ENCODE results near the gene SHC1.
"Not testable (repeated sequence)": the region's sequence is repeated elsewhere in the genome, so short reads cannot be mapped to it uniquely, and the experiment has no call there.

SHC1 gene

GRCh38 chr1:154988058-154988954 is 17.8 kb upstream of the SHC1 start:
- no peaks in the 10 kb centered on the region for H3K27me3 ChIP-seq (ENCODE audit: control insufficient read depth, low read length)
- no peak overlapping the region for H3K27ac ChIP-seq (ENCODE audit: low read depth, low read length)
- H3K36me3 ChIP-seq (ENCODE audit: control insufficient read depth, low read length), result peaks cover 53% of the 10 kb centered on the region
- no peak overlapping the region; the same call in 1 of the 2 replicates for H3K4me2 ChIP-seq (ENCODE audit: low read length)
- peaks cover 57% of the 10 kb centered on the region for H3K79me2 ChIP-seq (ENCODE audit: control insufficient read depth, low read length)
- no peaks in the 10 kb centered on the region for H3K9me3 ChIP-seq (ENCODE audit: control insufficient read depth, insufficient read depth, low read length)
- peaks cover 10% of the 10 kb centered on the region for H3K4me1 ChIP-seq (ENCODE audit: control insufficient read depth, low read length)
- no peak overlapping the region for H3K4me3 ChIP-seq (ENCODE audit: low read length)
- H4K20me1 ChIP-seq (ENCODE audit: control insufficient read depth, insufficient read depth, low read depth, low read length), result peaks cover 9% of the 10 kb centered on the region; the same call in 1 of the 2 replicates
- TF ChIP-seq CTCF (IDR thresholded peaks at IDR 0.05; ENCODE audit: low read depth, low read length, poor library complexity, severe bottlenecking) (peak; percentile 21), EZH2phosphoT487 (IDR thresholded peaks at IDR 0.05; ENCODE audit: borderline replicate concordance, low read length) (no peak)
- H3K9me2 ChIP-seq (replicated peaks; ENCODE audit: control insufficient read depth, low read length), result no peaks in the 10 kb centered on the region
- no peaks in the 10 kb centered on the region; the same call in 1 of the 2 replicates for H3F3A ChIP-seq (ENCODE audit: control insufficient read depth, insufficient read depth)

DNA sequence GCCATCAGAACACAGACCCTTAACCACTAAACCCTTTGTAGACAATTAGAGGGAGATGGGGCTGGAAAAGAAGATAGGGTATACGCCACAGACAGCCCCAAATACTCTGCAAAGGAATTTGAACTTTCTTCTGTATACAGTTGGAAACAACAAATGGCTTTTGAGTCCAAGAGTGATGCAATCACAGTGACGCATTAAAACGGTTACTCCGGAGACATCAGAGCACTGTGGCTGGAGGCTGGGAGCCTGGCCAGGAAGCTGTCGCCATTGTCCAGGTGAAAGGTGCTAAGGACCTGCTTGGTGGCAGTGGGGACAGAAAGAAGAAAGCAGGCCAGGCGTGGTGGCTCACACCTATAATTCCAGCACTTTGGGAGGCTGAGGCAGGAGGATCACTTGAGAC is 16.8 kb upstream of the SHC1 start:
- H3K9me3 ChIP-seq (ENCODE audit: control insufficient read depth, insufficient read depth, low read length), result no peaks in the 10 kb centered on the region
- no peaks in the 10 kb centered on the region for H3K9me2 ChIP-seq (replicated peaks; ENCODE audit: control insufficient read depth, low read length)
- H3K4me3 ChIP-seq (ENCODE audit: low read length), result no peak overlapping the region
- peaks cover 9% of the 10 kb centered on the region; the same call in 1 of the 2 replicates for H4K20me1 ChIP-seq (ENCODE audit: control insufficient read depth, insufficient read depth, low read depth, low read length)
- H3F3A ChIP-seq (ENCODE audit: control insufficient read depth, insufficient read depth), result no peaks in the 10 kb centered on the region; the same call in 1 of the 2 replicates
- no peak overlapping the region for H3K27ac ChIP-seq (ENCODE audit: low read depth, low read length)
- TF ChIP-seq CTCF (IDR thresholded peaks at IDR 0.05; ENCODE audit: low read depth, low read length, poor library complexity, severe bottlenecking) (no peak), EZH2phosphoT487 (IDR thresholded peaks at IDR 0.05; ENCODE audit: borderline replicate concordance, low read length) (no peak)
- peaks cover 53% of the 10 kb centered on the region for H3K36me3 ChIP-seq (ENCODE audit: control insufficient read depth, low read length)
- no peaks in the 10 kb centered on the region for H3K27me3 ChIP-seq (ENCODE audit: control insufficient read depth, low read length)
- H3K79me2 ChIP-seq (ENCODE audit: control insufficient read depth, low read length), result peaks cover 64% of the 10 kb centered on the region
- no peak overlapping the region for H3K4me2 ChIP-seq (ENCODE audit: low read length)
- peaks cover 16% of the 10 kb centered on the region for H3K4me1 ChIP-seq (ENCODE audit: control insufficient read depth, low read length)

DNA sequence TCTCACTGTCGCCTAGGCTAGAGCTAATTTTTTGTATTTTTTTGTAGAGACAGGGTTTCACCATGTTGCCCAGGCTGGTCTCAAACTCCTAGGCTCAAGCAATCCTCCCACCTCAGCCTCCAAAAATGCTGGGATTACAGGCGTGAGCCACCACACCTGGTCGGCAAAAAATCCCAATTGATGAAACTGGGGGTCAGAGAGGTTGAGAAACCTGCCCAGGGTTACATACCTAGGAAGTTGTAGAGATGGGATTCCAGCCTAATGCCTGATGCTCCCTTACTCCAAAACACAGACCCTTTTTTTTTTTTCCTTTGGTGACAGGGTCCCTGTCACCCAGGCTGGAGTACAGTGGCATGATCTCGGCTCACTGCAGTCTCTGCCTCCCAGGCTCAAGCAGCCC is 16.2 kb upstream of the SHC1 start:
- Histone ChIP-seq H3K79me2 (ENCODE audit: control insufficient read depth, low read length) (peaks cover 69% of the 10 kb centered on the region), H3K36me3 (ENCODE audit: control insufficient read depth, low read length) (peaks cover 53% of the 10 kb centered on the region), H3K4me1 (ENCODE audit: control insufficient read depth, low read length) (peaks cover 17% of the 10 kb centered on the region)
- not testable (repeated sequence) for H3K4me3 ChIP-seq (ENCODE audit: low read length); H3K9me3 ChIP-seq (ENCODE audit: control insufficient read depth, insufficient read depth, low read length); H3K4me2 ChIP-seq (ENCODE audit: low read length); H3K27ac ChIP-seq (ENCODE audit: low read depth, low read length); H3K9me2 ChIP-seq (replicated peaks; ENCODE audit: control insufficient read depth, low read length); H4K20me1 ChIP-seq (ENCODE audit: control insufficient read depth, insufficient read depth, low read depth, low read length); H3K27me3 ChIP-seq (ENCODE audit: control insufficient read depth, low read length); H3F3A ChIP-seq (ENCODE audit: control insufficient read depth, insufficient read depth)

All from DOHH2 (cell line).